SK-N-SH (cell line): ENCODE data around the gene HMGCL. TPM values are rescaled to one million over a fixed set of nuclear protein-coding genes. Genes with fewer than 3 reads are reported as not detected.

Experiments
- CTCF ChIA-PET: fragments of 300-600, 350-600 bp; formaldehyde crosslinking; extraction: SDS; loops from one replicate; lab custom pipeline; 2021; lab: Yijun Ruan, JAX
- POLR2A ChIA-PET: fragments of 350-600 bp; sonication (Branson Sonifier 250); formaldehyde crosslinking; extraction: SDS; loops from one replicate; lab custom pipeline; 2020; ENCODE audit warnings: antibody characterized with exemption, inconsistent platforms; lab: Yijun Ruan, JAX
- DNase-seq: peaks from one replicate; pipeline ENCODE4 v3.0.0; 2012
- H2AFZ ChIP-seq: fragments of 200-600 bp; sonication (generic); 2 replicates; pipeline ENCODE4 v1.8.1; 2016; ENCODE audit warnings: antibody characterized with exemption, mild to moderate bottlenecking, low read depth
- H3F3A ChIP-seq: fragments of 200-600 bp; sonication (generic); replicated peaks from 2 replicates; pipeline ENCODE3; 2016; ENCODE audit warnings: antibody characterized with exemption, mild to moderate bottlenecking; ENCODE audit not compliant: insufficient read depth
- H3K27ac ChIP-seq, 2 experiments: fragments of 200-500 bp in 1 of 2; fragments of 200-600 bp in 1 of 2; sonication (Bioruptor generic) in 1 of 2; sonication (generic), shearing (Covaris generic) in 1 of 2; 2 replicates each; pipeline versions ENCODE4 v1.5.1 to v1.6.1; 2014 to 2016; ENCODE audit warnings: low read depth in 2 of 2, inconsistent platforms in 1 of 2, low read length in 1 of 2, mild to moderate bottlenecking in 1 of 2, mixed read lengths in 1 of 2
- H3K27me3 ChIP-seq: fragments of 200-600 bp; sonication (generic), shearing (Covaris generic); 2 replicates; pipeline ENCODE4 v1.6.1; 2016; ENCODE audit warnings: mixed run types; ENCODE audit not compliant: insufficient read depth
- H3K36me3 ChIP-seq, 2 experiments: fragments of 200-500 bp in 1 of 2; fragments of 200-600 bp in 1 of 2; sonication (Bioruptor generic) in 1 of 2; sonication (generic) in 1 of 2; replicated peaks in 1 of 2; 2 replicates each; pipeline versions ENCODE3 to v1.5.1; 2014 to 2016; ENCODE audit warnings: low read length in 1 of 2, mild to moderate bottlenecking in 1 of 2; ENCODE audit not compliant: insufficient read depth in 2 of 2, control insufficient read depth in 1 of 2
- H3K4me1 ChIP-seq, 2 experiments: fragments of 200-500 bp in 1 of 2; fragments of 200-600 bp in 1 of 2; sonication (Bioruptor generic) in 1 of 2; sonication (generic), shearing (Covaris generic) in 1 of 2; 2 replicates each; pipeline versions ENCODE4 v1.5.1 to v1.6.1; 2014 to 2016; ENCODE audit warnings: low read depth in 1 of 2, low read length in 1 of 2, mixed run types in 1 of 2; ENCODE audit not compliant: insufficient read depth in 2 of 2, control insufficient read depth in 1 of 2
- H3K4me2 ChIP-seq: fragments of 200-600 bp; sonication (generic), shearing (Covaris generic); 2 replicates; pipeline ENCODE4 v1.6.1; 2017; ENCODE audit warnings: mixed run types
- H3K4me3 ChIP-seq, 2 experiments: fragments of 200-500 bp in 1 of 2; fragments of 200-600 bp in 1 of 2; sonication (Bioruptor generic) in 1 of 2; sonication (generic), shearing (Covaris generic) in 1 of 2; 2 replicates each; pipeline versions ENCODE4 v1.5.1 to v1.8.1; 2014 to 2016; ENCODE audit warnings: low read depth in 2 of 2, inconsistent platforms in 1 of 2, low read length in 1 of 2, mild to moderate bottlenecking in 1 of 2, mixed read lengths in 1 of 2, moderate library complexity in 1 of 2
- H3K79me2 ChIP-seq: fragments of 200-600 bp; sonication (generic); 2 replicates; pipeline ENCODE4 v1.8.1; 2017; ENCODE audit warnings: mild to moderate bottlenecking; ENCODE audit not compliant: insufficient read depth
- H3K9ac ChIP-seq: fragments of 200-600 bp; sonication (generic); 2 replicates; pipeline ENCODE4 v1.6.1; 2017; ENCODE audit warnings: mixed run types
- H3K9me2 ChIP-seq: fragments of 200-600 bp; sonication (generic); 2 replicates; pipeline ENCODE4 v1.6.1; 2017; ENCODE audit warnings: mixed run types
- H3K9me3 ChIP-seq: fragments of 200-600 bp; sonication (generic); 2 replicates; pipeline ENCODE4 v1.6.1; 2017; ENCODE audit warnings: mixed run types, mild to moderate bottlenecking, moderate library complexity
- H4K20me1 ChIP-seq: fragments of 200-600 bp; sonication (generic); 2 replicates; pipeline ENCODE4 v1.6.1; 2017; ENCODE audit warnings: mild to moderate bottlenecking, mixed run types; ENCODE audit not compliant: insufficient read depth
- CHD2 ChIP-seq: fragments of 150-350 bp; IDR thresholded peaks from 2 replicates; pipeline ENCODE4 v1.6.1; 2018; ENCODE audit warnings: low read length; ENCODE audit not compliant: partially characterized antibody
- EP300 ChIP-seq, 2 experiments: IDR thresholded peaks; 2 replicates each; pipeline versions ENCODE4 v1.4.0 to v1.6.1; 2012; ENCODE audit warnings: borderline replicate concordance in 1 of 2, low read depth in 1 of 2, low read length in 1 of 2
- EZH2phosphoT487 ChIP-seq: fragments of 200-600 bp; sonication (generic); IDR thresholded peaks from 2 replicates; pipeline ENCODE4 v1.6.1; 2017; ENCODE audit warnings: low read depth, mixed run types, mild to moderate bottlenecking, antibody characterized with exemption, moderate library complexity, borderline replicate concordance
- FOXJ3 ChIP-seq: sonication (generic); formaldehyde crosslinking; IDR thresholded peaks from 2 replicates; pipeline ENCODE4 v1.5.1; 2020; ENCODE audit warnings: mild to moderate bottlenecking, missing genetic modification reagents
- FOXM1 ChIP-seq: IDR thresholded peaks from 2 replicates; pipeline ENCODE4 v1.4.0; 2012; ENCODE audit warnings: low read depth, mild to moderate bottlenecking
- GABPA ChIP-seq: IDR thresholded peaks from 2 replicates; pipeline ENCODE4 v1.4.0; 2012; ENCODE audit warnings: low read depth, mild to moderate bottlenecking
- MEF2A ChIP-seq: IDR thresholded peaks from 2 replicates; pipeline ENCODE4 v1.4.0; 2012; ENCODE audit warnings: low read depth, borderline replicate concordance
- NRF1 ChIP-seq: IDR thresholded peaks from 2 replicates; pipeline ENCODE4 v1.6.1; 2012; ENCODE audit warnings: low read depth, mild to moderate bottlenecking, low read length
- RCOR1 ChIP-seq: fragments of 150-350 bp; IDR thresholded peaks from 2 replicates; pipeline ENCODE4 v1.6.1; 2017; ENCODE audit warnings: antibody characterized with exemption, low read length
- RFX5 ChIP-seq: IDR thresholded peaks from 2 replicates; pipeline ENCODE4 v1.6.1; 2012; ENCODE audit warnings: mild to moderate bottlenecking, improper control_type of control experiment, low read length
- SIN3A ChIP-seq: IDR thresholded peaks from 2 replicates; pipeline ENCODE4 v1.6.1; 2012; ENCODE audit warnings: low read depth, mild to moderate bottlenecking, low read length, moderate library complexity, borderline replicate concordance
- SMC3 ChIP-seq: IDR thresholded peaks from 2 replicates; pipeline ENCODE4 v1.6.1; 2012; ENCODE audit warnings: low read depth, low read length, improper control_type of control experiment
- TAF1 ChIP-seq: IDR thresholded peaks from 2 replicates; pipeline ENCODE4 v1.6.1; 2012; ENCODE audit warnings: low read depth, mild to moderate bottlenecking, low read length, moderate library complexity, borderline replicate concordance
- TEAD4 ChIP-seq: IDR thresholded peaks from 2 replicates; pipeline ENCODE4 v1.4.0; 2012; ENCODE audit warnings: mild to moderate bottlenecking, borderline replicate concordance; ENCODE audit not compliant: insufficient read depth
- YY1 ChIP-seq: IDR thresholded peaks from 2 replicates; pipeline ENCODE4 v1.4.0; 2012; ENCODE audit warnings: low read depth, mild to moderate bottlenecking
- WGBS: methylation state at CpG from one replicate; pipeline ENCODE4 v1.1.6; 2017; ENCODE audit warnings: low lambda C conversion rate; 5-methylcytosine and 5-hydroxymethylcytosine counted together
- polyA plus RNA-seq, 3 experiments: library from polyadenylated mRNA; depleted of rRNA; stranded (reverse); fragments of >200 nt; gene quantifications; 2 replicates each; pipeline ENCODE4 v1.2.3, GENCODE V29; 2012
- TF ChIP-seq, protein P1 (sequence below): IDR thresholded peaks from 2 replicates; pipeline ENCODE4 v1.6.1; 2012; ENCODE audit warnings: mild to moderate bottlenecking, low read depth, low read length, moderate library complexity
- TF ChIP-seq, protein P2 (sequence below): IDR thresholded peaks from 2 replicates; pipeline ENCODE4 v1.4.0; 2012; ENCODE audit warnings: low read depth

The HMGCL gene
- polyA plus RNA-seq, 1 of the 3 experiments (the other 2 are of a cell fraction), result 28.2 TPM

DNA sequence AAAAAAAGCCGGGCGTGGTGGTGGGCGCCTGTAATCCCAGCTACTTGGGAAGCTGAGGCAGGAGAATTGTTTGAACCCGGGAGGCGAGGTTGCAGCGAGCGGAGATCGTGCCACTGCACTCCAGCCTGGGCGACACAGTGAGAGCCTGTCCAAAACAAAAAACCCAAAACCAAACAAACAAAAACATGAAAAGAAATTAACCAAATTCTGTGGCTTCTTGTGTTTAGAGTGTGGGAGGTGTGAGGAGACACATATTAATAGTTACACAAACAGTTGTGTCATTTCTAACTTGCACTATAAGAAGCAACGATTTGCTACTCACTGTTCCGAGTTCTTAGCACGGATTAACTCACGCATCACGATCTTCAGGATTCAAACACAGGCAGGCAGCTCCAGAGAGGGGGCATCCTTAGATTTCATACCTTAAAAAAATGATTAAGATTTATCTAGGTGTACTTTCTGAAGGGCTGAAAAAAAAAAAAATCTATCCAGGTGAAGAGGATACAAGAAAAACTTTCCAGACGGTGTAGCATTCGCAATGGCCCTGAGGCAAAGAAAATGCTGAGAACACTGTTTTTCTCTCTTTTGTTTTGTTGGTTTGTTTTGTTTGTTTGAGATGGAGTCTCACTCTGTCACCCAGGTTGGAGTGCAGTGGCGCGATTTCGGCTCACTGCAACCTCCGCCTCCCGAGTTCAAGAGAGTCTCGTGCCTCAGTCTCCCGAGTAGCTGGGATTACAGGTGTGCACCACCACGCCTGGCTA, 713 bp upstream of the HMGCL start:
- H3K9me3 ChIP-seq, result no peaks in the 10 kb centered on the region
- TF ChIP-seq, protein P1, sequence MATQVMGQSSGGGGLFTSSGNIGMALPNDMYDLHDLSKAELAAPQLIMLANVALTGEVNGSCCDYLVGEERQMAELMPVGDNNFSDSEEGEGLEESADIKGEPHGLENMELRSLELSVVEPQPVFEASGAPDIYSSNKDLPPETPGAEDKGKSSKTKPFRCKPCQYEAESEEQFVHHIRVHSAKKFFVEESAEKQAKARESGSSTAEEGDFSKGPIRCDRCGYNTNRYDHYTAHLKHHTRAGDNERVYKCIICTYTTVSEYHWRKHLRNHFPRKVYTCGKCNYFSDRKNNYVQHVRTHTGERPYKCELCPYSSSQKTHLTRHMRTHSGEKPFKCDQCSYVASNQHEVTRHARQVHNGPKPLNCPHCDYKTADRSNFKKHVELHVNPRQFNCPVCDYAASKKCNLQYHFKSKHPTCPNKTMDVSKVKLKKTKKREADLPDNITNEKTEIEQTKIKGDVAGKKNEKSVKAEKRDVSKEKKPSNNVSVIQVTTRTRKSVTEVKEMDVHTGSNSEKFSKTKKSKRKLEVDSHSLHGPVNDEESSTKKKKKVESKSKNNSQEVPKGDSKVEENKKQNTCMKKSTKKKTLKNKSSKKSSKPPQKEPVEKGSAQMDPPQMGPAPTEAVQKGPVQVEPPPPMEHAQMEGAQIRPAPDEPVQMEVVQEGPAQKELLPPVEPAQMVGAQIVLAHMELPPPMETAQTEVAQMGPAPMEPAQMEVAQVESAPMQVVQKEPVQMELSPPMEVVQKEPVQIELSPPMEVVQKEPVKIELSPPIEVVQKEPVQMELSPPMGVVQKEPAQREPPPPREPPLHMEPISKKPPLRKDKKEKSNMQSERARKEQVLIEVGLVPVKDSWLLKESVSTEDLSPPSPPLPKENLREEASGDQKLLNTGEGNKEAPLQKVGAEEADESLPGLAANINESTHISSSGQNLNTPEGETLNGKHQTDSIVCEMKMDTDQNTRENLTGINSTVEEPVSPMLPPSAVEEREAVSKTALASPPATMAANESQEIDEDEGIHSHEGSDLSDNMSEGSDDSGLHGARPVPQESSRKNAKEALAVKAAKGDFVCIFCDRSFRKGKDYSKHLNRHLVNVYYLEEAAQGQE, result no peak
- TF ChIP-seq FOXM1 (no peak), TAF1 (no peak), CHD2 (no peak), FOXJ3 (CRISPR knock-in tag) (no peak), EP300 (IDR thresholded peaks at IDR 0.05; ENCODE audit: borderline replicate concordance in 1 of 2, low read depth in 1 of 2, low read length in 1 of 2) (no peak), SMC3 (no peak), RFX5 (no peak), YY1 (no peak), RCOR1 (no peak), TEAD4 (no peak), EZH2phosphoT487 (no peak), GABPA (no peak), MEF2A (no peak), SIN3A (no peak), NRF1 (no peak)
- TF ChIP-seq, protein P2, sequence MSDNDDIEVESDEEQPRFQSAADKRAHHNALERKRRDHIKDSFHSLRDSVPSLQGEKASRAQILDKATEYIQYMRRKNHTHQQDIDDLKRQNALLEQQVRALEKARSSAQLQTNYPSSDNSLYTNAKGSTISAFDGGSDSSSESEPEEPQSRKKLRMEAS, result no peak
- peak overlapping the region in 1 of 2 experiments; percentile 82; a peak in 1 of 4 replicates for H3K27ac ChIP-seq
- DNase-seq, result no peak
- ChIA-PET POLR2A (interaction anchor here (0.6 to 1.6 kb wide), 10 partner anchors 10 to 83 kb away, joined by 3 to 7 read pairs (median 4); partner anchors contain the start of genes ELOA, GALE and PITHD1), CTCF (interaction anchor here (1.3 to 3.1 kb wide), 4 partner anchors 10 to 91 kb away, joined by 3 to 17 read pairs (median 6); no protein-coding TSS in a partner anchor)
- no peaks in the 10 kb centered on the region for H3F3A ChIP-seq
- peak overlapping the region; percentile 97; the same call in 1 of the 2 replicates for H3K9ac ChIP-seq
- H3K4me2 ChIP-seq, result peak overlapping the region; percentile 90; the same call in 1 of the 2 replicates
- H3K4me3 ChIP-seq, result peak overlapping the region; percentile 84 to 95; a peak in 3 of 4 replicates
- peaks cover 2 to 8% of the 10 kb centered on the region in 2 experiments; a peak in 2 of 4 replicates for H3K4me1 ChIP-seq
- H3K79me2 ChIP-seq, result peaks cover 17% of the 10 kb centered on the region; the same call in 1 of the 2 replicates
- H3K9me2 ChIP-seq, result no peaks in the 10 kb centered on the region
- H2AFZ ChIP-seq, result peak overlapping the region; percentile 92
- no peaks in the 10 kb centered on the region for H4K20me1 ChIP-seq
- H3K27me3 ChIP-seq, result no peaks in the 10 kb centered on the region
- WGBS, result 65% methylated on average over 24 of the region's 24 CpGs
- H3K36me3 ChIP-seq, result no peaks in the 10 kb centered on the region
